Posterior cingulate gyrus (tissue), 11 donors: ENCODE results near the gene TBL2.
"Not testable (repeated sequence)": the region's sequence is repeated elsewhere in the genome, so short reads cannot be mapped to it uniquely, and the experiment has no call there.

ENCODE experiments used
- DNase-seq, 10 donors: peaks; one replicate each; pipeline versions ENCODE4 v3.0.0 to v3.0.0-alpha.2; 2020 to 2021; ENCODE audit warnings: mixed read lengths in 3 of 10
- intact Hi-C: fragments of 100-400 bp; cut with DNase I; formaldehyde crosslinking; loops from one replicate; pipeline ENCODE4 v1.15.1; 2023

Gene TBL2, protein sequence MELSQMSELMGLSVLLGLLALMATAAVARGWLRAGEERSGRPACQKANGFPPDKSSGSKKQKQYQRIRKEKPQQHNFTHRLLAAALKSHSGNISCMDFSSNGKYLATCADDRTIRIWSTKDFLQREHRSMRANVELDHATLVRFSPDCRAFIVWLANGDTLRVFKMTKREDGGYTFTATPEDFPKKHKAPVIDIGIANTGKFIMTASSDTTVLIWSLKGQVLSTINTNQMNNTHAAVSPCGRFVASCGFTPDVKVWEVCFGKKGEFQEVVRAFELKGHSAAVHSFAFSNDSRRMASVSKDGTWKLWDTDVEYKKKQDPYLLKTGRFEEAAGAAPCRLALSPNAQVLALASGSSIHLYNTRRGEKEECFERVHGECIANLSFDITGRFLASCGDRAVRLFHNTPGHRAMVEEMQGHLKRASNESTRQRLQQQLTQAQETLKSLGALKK

DNA sequence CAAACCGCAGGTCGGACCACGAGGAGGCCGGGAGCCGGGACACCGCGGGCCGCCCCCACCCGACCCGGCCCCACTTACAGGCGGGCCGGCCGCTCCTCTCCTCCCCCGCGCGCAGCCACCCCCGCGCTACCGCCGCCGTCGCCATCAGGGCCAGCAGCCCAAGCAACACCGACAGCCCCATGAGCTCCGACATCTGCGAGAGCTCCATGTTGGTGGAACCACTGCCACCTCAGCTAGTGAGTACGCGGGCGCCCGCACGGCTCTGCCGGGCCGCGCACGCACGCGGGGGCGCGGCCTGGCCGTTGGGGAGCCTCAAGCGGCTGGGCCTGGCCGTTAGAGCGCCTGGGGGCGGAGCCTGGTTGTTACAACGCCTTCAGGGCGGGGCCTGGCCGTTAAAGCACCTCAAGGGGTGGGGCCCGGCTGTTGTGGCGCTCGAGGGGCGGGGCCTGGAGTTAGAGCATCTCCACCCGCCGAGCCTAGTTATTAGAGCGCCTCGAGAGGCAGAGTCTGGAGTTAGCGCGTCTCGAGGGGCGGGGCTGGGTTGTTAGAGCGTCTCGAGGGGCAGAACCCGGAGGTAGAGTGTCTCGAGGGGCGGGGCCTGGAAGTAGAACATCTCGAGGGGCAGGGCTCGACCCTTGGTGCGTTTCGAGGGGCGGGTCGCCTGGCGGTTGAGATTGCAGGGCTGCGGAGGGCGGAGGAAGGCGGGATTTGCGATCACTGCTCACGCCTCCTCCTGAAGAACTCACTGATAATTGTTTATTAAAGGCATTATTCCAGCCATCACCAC lies at the start of gene TBL2:
Gene TBL2 (minus strand): TSS at position 238 of the 787 bp plus-strand sequence. CDS start 30 bp downstream, at position 208.
- intact Hi-C loops, result loop anchor here (1.0 kb wide), 2 partner anchors 21 to 56 kb away; partner anchors contain the start of genes BAZ1B and BCL7B
- peak; percentile 92 to 100 (median 98) for DNase-seq

DNA sequence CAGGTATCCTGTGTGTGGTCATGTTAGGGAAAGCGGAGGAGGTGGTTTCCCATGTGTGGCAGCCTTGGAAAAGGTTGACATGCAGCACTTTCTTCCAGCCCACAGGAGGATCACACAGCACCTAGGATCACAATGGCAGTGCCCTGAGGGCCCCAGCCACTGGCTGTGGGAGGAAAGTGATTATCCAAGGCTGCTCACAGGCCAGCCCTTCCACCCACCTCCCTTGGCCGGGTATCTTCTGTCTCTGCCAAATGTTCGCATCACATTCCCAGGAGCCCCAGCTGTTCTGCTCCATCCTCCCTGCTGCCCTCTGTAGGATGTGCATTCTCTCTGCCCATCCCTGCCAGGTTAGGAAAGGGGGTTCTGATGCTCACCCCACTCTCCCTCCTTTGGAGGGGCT lies 48.4 kb upstream of the TBL2 start:
- intact Hi-C loops, result loop anchor here (5.0 kb wide), 1 partner anchor 40 kb away; the partner anchor contains the start of gene VPS37D
- DNase-seq, result no peak

DNA sequence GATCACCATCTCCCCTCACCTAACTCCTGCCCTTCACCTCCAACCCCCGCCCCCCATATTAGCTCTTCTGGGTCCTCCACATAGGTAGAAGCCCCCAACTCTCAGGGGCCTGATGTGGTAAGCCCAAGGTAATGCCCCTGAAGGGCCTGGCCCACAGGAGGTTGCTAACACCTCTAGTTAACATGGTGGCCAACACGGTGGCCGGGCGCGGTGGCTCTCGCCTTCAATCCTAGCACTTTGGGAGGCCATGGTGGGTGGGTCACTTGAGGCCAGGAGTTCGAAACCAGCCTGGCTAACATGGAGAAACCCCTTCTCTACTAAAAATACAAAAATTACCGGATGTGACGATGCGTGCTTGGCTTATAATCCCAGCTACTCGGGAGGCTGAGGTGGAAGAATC lies 46.9 kb upstream of the TBL2 start:
- intact Hi-C loops, result loop anchor here (5.0 kb wide), 1 partner anchor 42 kb away; the partner anchor contains the start of gene VPS37D
- DNase-seq, result no peak

DNA sequence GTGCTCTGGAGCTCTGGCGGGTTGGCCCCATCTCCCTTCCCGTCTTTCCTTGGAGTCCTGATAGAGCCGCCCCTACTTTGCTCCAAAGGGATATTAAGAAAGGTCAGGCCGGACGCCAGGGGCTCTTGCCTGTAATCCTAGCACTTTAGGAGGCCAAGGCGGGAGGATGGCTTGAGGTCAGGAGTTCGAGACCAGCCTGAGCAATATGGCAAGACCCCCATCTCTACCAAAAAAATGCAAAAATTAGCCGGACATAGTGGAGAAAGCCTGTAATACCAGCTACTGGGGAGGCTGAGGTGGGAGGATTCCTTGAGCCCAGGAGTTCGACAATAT lies 46.3 kb upstream of the TBL2 start:
- no peak for DNase-seq
- intact Hi-C loops, result loop anchor here (5.0 kb wide), 1 partner anchor 43 kb away; the partner anchor contains the start of gene VPS37D

DNA sequence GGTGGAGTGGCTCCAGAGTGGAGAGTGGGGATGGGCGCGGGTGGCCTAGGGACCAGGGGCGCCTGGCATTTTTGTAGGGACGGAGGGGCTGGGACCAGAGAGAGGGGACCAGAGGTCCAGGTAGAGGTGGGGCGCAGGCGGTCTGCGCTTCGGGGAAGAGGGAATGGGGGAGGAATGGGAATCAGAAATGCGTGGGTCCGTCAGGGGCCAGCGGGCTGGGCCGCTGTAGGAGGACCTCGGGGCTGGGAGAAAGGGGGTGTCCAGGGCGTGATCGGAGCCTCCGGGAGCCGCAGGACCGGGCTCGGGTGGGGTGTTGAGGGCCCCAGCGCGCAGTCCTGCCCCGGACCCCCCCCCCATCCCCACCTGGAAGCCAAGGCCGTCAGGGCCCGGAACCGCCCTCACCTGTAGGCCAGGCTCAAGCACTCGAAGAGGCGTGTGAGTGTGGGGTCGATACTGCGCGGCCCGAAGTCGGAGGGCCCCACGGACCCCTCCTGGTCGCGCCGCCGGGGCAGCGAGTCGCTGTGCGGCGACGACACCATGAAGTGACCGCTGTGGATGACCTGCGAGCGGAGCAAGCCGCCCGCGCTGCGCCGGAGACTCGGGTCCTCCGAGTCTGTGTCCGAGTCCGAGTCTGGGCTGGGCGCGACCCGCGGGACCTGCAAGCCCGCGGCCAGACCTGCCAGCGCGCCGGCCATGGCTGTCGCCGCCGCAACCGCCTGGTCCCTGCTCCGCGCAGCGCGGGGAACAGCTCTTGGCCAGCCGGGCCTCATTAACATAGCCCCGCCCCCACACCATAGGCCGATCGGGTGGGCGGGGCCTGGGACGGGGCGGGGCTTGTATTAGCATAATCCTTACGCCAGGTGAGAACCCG lies 45.7 kb upstream of the TBL2 start, which contains the start of gene MLXIPL:
Gene MLXIPL (minus strand): TSS at position 725 of the 871 bp plus-strand sequence. CDS start 30 bp downstream, at position 695.
- intact Hi-C loops, result no loop called here
- DNase-seq, result peak; percentile 37 to 96 (median 71)

DNA sequence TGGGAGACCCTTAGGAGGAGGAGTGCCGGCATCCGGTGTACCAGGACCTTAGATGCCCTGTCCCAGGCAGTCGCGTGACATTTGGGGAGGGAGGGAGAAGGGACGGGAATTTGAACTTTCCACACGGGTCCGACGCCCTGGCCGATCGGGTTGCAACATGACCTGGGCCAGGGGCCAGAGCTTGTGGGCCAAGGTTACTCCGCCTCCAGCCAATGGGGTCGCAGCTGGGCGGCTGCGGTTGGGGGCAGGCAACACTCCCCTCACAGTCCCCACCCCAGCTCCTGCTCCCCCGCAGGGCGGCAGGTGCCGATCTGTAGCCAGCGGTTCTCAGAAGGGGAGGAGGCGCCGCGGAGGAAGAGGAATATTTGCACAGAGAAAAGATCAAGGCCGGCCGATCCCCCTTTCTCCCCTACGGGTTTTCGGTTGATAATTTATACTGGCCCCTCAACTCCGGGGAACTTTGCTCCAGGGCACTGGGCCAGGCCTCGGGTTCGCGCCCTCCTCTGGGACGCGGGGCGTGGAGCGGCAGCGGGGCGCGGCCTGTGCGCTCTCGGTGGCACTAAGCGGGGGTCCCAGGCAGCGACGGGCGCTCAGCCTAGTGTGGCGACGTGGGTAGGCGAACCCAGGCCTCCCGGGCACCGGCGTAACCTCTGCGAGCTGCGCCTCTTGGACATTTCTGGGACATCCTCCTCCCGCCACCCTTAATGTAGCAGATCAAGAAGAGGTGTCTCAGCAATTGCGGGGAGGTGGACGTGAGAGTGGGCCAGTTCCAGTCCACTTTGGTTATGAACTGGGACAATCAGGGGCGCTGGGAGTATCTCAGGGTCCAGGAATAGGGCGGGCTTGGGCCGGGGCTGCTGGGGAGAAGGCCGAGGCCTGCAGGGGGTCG lies 44.8 kb upstream of the TBL2 start:
- intact Hi-C loops, result no loop called here
- no peak for DNase-seq

DNA sequence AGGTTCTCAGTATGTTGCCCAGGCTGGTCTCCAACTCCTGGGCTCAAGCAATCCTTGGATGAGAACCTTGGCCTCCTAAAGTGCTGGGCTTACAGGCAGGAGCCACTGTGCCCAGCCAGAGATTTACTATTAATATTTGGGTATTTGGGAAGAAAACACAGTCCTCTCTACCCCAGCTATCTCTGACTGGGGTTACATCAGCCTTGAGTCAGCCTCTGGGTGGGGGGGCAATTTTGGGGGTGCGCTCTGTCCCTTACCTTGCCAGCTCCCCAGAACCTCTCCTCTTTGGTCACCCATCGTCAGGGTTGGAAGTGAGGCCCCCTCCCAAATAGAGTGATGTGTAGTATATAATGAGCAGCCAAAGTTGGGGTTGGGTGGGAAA lies 44.1 kb upstream of the TBL2 start:
- no peak for DNase-seq
- intact Hi-C loops, result no loop called here

DNA sequence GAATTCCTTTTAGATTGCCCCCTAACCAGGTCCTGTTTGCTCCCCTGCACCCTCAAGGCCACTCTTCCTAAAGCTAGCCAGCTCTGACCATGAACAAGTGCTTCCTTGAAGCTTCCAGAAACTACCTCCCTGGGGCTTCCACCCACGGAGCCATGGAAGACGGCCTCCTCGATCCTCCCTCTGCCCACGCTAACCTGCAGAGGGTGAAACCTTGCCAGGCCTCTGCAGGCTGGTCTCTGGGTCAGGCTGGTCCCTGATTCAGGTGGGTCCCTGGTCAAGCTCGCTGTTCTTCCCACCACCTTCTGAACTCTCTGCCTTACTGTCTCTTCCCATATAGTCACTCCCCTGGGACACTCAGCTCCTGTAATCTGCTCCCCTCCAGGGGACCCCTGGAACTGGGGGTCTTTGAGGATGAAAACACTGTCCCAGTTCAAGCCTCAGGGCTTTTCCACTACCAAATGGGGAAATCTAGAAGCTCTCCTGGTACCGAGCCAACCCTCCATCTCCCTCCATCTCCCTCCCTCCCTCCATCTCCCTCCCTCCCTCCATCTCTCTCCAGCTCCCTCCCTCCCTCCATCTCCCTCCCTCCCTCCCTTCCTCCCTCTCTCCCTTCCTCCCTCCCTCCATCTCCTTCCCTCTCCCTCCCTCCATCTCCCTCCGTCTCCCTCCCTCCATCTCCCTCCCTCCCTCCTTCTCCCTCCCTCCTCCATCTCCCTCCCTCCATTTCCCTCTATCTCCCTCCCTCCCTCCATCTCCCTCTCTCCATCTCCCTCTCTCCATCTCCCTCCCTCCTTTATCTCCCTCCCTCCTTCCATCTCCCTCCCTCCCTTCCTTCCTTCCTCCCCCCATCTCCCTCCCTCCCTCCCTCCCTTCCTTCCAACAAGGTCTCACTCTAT lies 43.0 kb upstream of the TBL2 start:
- no peak for DNase-seq

DNA sequence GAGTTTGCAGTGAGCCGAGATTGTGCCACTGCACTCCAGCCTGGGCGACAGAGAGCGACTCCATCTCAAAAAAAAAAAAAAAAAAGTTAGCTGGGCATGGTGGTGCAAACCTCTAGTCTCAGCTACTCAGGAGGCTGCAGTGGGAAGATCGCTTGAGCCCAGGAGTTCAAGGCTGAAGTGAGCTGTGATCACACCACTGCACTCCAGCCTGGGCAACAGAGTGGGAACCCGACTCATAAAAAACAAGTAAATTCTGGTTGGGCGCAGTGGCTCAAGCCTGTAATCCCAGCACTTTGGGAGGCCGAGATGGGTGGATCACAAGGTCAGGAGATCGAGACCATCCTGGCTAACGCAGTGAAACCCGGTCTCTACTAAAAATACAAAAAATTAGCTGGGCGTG lies 41.0 kb upstream of the TBL2 start:
- DNase-seq, intact Hi-C loops: not testable (repeated sequence)

More for the DNA sequence above, 43.0 kb upstream of the TBL2 start:
- intact Hi-C loops, result no loop called here

DNA sequence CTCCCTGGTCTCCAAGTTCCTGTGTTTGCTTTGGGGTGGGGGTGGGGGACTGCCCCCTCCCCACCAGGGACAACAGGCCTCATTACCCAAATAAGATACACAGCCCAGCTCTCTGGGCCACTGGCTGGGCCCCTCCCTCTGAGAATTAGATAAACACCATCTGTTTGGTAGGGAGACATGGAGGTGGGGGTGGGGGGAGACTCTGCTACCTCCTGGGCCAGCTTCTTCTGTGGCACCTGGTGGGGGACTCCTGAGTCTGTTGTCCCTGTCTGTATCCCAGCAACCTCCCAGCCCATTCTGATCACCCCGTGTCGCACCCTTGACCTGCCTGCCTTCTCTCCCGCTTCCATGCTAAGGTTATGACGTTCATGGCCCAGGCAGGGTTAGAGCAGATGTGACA lies 40.2 kb upstream of the TBL2 start:
- no peak for DNase-seq
- intact Hi-C loops, result no loop called here

DNA sequence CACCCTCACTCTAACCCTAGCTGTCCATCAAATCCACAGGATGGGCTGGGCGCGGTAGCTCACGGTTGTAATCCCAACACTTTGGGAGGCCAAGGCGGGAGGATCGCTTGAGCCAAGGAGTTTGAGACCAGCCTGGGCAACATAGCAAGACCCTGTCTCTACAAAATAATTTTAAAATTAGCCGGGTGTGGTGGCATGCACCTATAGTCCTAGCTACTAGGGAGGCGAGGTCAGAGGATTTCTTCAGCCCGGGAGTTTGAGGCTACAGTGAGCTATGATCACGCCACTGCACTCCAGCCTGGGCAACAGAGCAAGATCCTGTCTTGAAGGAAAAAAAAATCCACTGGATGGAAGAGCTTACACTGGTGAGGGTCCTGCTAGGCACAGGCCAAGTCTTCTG lies 39.1 kb upstream of the TBL2 start:
- DNase-seq, intact Hi-C loops: not testable (repeated sequence)

DNA sequence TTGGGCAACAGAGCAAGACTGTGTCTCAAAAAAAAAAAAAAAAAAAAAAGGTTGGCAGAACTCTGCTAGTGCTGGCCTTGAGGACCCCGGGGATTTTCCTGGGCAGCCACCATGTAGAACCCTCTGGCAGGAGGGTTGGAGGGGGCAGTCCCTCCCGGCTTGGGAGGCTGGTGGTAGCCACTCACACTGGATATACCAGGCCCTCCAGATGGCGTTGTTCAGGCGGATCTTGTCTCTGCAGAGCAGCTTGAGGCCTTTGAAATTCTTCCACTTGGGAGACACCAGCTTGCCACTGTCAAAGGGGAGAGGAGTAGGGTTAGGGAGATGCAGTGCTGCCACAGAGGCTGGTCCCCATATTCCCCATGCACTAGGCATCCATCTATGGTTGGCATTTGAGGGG lies 37.5 kb upstream of the TBL2 start:
- no peak for DNase-seq
- intact Hi-C loops, result no loop called here

DNA sequence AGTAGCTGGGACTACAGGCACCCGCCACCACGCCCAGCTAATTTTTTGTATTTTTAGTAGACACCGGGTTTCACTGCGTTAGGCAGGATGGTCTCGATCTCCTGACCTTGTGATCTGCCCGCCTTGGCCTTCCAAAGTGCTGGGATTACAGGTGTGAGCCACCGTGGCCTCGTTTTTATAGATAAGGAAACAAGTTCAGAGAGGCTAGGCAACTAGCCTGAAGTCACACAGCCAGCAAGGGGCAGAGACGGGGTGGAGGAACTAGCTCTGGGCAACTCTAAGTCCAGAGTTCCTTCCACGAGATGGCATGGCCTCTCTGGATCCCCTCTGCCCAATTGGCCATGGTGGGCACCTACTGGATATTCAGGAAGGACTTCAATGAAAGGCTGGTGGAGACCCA lies 36.6 kb upstream of the TBL2 start:
- intact Hi-C loops, DNase-seq: not testable (repeated sequence)

DNA sequence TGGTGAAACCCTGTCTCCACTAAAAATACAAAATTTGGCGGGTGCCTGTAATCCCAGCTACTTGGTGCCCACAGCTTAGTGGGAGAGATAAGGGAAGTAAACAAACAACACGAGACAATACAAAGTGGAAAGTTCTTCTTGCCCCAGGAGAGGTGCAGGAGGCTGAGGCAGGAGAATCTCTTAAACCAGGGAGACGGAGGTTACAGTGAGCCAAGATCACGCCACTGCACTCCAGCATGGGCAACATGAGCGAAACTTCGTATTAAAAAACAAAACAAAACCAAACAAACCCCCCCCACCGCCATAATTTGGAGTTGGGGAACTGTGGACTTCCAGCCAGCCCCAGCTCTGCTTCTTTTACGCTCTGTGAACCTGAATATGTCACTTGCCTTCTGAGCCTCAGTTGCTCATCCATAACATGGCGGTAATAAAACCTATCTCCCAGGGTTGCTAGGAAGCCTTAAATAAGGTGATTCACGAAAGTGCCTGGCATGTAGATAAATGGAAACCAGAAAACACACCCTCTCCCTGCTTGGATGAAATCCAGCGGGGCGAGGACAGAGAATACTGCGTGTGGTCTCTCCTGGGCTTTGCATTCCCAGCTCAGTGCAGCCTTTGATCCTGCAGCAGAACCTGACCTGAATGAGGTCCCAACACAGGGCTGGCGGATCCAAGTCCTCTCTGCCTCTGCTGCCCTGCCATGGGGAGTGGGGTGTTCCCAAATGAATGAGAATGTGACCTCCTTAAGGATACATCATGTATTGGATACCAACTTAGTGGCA lies 35.8 kb upstream of the TBL2 start:
- intact Hi-C loops, result no loop called here
- DNase-seq, result no peak

DNA sequence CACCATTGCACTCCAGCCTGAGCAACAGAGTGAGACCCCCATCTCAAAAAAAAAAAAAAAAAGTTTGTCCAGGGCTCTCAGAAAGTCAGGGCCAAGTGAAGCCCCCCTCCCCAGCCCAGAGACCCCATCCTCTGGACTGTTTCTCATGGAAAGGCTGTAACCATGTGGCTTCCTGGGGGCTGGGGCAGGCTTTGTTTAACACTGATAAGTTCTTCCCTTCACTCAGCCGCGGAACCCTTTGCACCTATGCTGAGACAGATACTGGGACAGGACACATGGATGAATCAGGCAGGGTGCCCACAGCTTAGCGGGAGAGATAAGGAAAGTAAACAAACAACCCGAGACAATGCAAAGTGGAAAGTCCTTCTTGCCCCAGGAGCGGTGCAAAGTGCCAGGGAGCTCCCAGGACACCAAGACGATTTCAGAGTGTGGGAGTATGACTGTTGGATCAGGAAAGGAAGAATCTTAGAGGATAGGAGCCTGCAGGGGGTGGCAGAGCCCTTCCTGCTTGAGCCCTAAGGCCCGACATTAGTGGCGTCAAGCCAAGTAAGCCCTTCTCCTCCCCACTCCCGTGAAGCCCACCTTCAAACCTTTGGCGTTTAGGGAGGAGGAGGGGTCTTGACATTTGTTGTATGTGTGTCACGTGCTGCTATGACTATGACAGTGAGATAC lies 34.4 kb upstream of the TBL2 start:
- DNase-seq, result no peak
- intact Hi-C loops, result no loop called here

DNA sequence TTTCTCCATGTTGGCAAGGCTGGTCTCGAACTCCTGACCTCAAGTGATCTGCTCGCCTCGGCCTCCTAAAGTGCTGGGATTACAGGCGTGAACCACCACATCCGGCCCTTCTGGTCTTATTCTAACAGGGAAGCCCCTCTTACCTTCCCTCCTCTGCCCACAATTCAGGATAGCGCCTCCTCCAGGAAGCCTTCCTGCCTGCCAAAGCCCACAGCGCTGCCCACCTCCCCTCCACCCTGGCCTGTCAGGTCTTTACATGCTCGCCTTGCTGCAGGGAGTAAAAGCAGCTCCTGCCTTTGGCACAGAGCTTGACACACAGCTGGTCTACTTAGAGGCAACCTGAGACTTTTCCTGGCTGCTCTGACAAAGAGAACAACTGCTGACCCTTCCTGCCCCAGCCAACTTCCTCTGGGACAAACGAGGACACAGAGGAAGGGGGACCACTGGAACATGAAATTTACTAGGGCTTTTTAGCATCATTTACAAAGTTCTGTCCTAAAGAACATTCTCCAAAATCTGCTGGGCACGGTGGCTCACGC lies 32.7 kb upstream of the TBL2 start:
- intact Hi-C loops, result no loop called here
- DNase-seq, result peak in 1 of 10 donors; percentile 16

DNA sequence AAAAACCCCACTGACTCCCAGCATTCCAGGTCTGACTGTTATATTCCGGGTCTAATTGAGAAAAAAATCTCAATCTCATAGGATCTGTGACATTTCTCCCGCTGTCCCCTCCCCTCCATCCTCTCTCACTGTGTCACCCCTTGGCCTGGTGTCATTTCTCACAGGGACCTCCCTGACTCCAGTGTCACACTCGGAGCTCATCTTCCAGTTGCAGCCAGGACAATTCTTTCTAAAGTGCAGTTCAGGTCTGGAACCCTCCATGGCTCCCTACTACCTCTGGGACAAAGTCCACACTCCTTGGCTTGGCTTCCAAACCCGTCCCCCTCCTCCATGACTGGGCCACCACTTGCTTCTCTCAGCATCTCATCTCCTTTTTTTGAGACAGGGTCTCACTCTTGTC lies 31.7 kb upstream of the TBL2 start:
- DNase-seq, result peak in 1 of 10 donors; percentile 4
- intact Hi-C loops, result no loop called here
